Left ventricle myocardium inferior (tissue), 1 donor: ENCODE data around the gene PLRG1. TPM values are rescaled to one million over a fixed set of nuclear protein-coding genes. Genes with fewer than 3 reads are reported as not detected.

ENCODE experiments used
- DNase-seq: peaks from one replicate; pipeline ENCODE4 v3.0.0-alpha.2; 2020
- H3K27ac ChIP-seq: fragments of 200-600 bp; replicated peaks from 2 replicates; pipeline ENCODE4 v1.8.0; 2021
- H3K27me3 ChIP-seq: fragments of 200-600 bp; 2 replicates; pipeline ENCODE4 v1.8.0; 2021; ENCODE audit warnings: low read depth
- H3K36me3 ChIP-seq: fragments of 200-600 bp; 2 replicates; pipeline ENCODE4 v1.8.0; 2021
- H3K4me1 ChIP-seq: fragments of 200-600 bp; 2 replicates; pipeline ENCODE4 v1.8.0; 2021
- H3K4me3 ChIP-seq: fragments of 200-600 bp; 2 replicates; pipeline ENCODE4 v1.8.0; 2021; ENCODE audit warnings: mild to moderate bottlenecking, moderate library complexity
- H3K9me3 ChIP-seq: fragments of 200-600 bp; replicated peaks from 2 replicates; pipeline ENCODE4 v1.8.0; 2021
- intact Hi-C: fragments of 100-400 bp; cut with micrococcal nuclease; formaldehyde crosslinking; loops from one replicate; pipeline ENCODE4 v1.11.0; 2022
- total RNA-seq: library from RNA; stranded (reverse); fragmentation: NEBNext Ultra II Directional; extraction: Animal tissue kit (Norgen Biotek cat#: 25700); gene quantifications from one replicate; pipeline ENCODE4 v1.2.1, GENCODE V29; 2021
- TF ChIP-seq, protein P1 (sequence below): fragments of 200-600 bp; IDR thresholded peaks from 2 replicates; pipeline ENCODE4 v1.8.0; 2021; ENCODE audit warnings: antibody characterized with exemption, mild to moderate bottlenecking, borderline replicate concordance
- donor health status: DM: no; HTN: yes; CAD: no; lungs with severe emphysema.

The PLRG1 gene
- total RNA-seq, 1 donor from 2014 or later, result 37.8 TPM

DNA sequence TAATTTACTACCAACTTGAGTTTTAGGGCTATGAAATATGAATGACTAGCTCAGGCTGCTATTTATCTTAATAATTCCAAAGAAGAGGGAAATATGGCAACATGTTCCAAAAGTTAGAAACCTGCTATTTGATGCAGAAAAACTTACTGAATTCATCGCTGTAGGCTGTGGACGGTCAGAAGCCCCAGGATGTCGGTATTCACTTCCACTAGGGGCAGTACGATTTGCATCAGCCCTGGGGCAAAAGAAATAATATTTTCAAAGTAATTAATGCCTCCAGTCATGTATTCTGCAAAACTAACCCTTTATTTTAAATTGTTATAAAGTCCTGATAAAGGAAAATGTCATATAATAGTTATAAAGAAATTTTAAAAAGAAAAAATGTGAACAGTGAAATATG, 4.5 kb downstream of the PLRG1 start:
- peaks cover 72% of the 10 kb centered on the region for H3K36me3 ChIP-seq
- TF ChIP-seq, protein P1, sequence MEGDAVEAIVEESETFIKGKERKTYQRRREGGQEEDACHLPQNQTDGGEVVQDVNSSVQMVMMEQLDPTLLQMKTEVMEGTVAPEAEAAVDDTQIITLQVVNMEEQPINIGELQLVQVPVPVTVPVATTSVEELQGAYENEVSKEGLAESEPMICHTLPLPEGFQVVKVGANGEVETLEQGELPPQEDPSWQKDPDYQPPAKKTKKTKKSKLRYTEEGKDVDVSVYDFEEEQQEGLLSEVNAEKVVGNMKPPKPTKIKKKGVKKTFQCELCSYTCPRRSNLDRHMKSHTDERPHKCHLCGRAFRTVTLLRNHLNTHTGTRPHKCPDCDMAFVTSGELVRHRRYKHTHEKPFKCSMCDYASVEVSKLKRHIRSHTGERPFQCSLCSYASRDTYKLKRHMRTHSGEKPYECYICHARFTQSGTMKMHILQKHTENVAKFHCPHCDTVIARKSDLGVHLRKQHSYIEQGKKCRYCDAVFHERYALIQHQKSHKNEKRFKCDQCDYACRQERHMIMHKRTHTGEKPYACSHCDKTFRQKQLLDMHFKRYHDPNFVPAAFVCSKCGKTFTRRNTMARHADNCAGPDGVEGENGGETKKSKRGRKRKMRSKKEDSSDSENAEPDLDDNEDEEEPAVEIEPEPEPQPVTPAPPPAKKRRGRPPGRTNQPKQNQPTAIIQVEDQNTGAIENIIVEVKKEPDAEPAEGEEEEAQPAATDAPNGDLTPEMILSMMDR, result no peak

DNA sequence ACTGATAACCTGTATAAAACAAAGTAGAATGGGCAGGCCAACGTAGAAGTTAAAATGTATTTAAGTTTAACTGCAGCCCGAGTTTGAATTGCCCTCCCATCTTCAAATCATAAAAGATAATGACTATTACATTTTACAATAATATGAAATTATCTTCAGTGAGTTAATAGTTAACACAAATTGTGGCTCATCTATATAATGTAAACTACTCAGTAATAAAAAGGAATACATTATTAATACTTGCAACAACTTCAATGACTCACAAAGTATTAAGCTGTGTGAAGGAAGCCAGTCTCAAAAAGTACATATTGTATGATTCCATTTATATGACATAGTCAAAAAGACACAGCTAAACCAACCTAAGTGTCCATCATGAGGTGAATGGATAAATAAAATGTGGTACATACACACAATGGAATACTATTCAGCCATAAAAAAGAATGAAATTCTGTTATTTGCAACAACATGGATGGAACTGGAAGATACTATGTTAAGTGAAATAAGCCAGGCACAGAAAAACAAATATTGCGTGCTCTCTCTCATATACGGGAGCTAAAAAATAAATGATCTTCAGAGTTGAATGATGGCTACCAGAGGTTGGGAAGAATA, 7.8 kb downstream of the PLRG1 start:
- Histone ChIP-seq H3K36me3 (peaks cover 100% of the 10 kb centered on the region), H3K27ac (no peak overlapping the region), H3K27me3 (no peaks in the 10 kb centered on the region), H3K9me3 (no peaks in the 10 kb centered on the region), H3K4me3 (no peak overlapping the region), H3K4me1 (no peaks in the 10 kb centered on the region)
- TF ChIP-seq, protein P1, result no peak
- no peak for DNase-seq
- intact Hi-C loops, result no loop called here

More for the DNA sequence above, 4.5 kb downstream of the PLRG1 start:
- Histone ChIP-seq H3K27me3 (no peaks in the 10 kb centered on the region), H3K9me3 (no peaks in the 10 kb centered on the region), H3K27ac (no peak overlapping the region), H3K4me1 (peaks cover 25% of the 10 kb centered on the region), H3K4me3 (no peak overlapping the region)
- DNase-seq, result no peak
- intact Hi-C loops, result no loop called here

DNA sequence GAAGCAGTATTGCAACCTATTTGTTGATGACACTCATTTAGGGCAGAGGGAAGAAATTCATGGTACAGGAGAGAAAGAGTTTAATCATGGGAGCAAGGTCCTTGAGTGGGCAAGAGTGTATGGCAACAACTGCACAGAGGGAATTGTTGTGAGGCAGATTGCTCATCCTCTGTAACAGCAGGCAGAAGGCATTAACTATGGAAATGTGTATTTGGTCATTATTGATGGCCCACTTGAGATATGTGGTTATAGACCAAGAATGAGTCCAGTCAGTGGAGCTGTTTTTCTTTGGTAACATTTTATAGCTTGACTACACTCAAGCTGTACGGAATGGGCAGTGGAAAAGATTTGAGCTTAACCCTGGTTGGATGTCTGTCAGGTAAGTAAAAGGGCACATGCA, 15.9 kb downstream of the PLRG1 start:
- Histone ChIP-seq H3K4me3 (no peak overlapping the region), H3K9me3 (no peaks in the 10 kb centered on the region), H3K36me3 (peaks cover 43% of the 10 kb centered on the region), H3K4me1 (no peaks in the 10 kb centered on the region), H3K27ac (no peak overlapping the region), H3K27me3 (no peaks in the 10 kb centered on the region)
- TF ChIP-seq, protein P1, result no peak
- no peak for DNase-seq
- intact Hi-C loops, result no loop called here

DNA sequence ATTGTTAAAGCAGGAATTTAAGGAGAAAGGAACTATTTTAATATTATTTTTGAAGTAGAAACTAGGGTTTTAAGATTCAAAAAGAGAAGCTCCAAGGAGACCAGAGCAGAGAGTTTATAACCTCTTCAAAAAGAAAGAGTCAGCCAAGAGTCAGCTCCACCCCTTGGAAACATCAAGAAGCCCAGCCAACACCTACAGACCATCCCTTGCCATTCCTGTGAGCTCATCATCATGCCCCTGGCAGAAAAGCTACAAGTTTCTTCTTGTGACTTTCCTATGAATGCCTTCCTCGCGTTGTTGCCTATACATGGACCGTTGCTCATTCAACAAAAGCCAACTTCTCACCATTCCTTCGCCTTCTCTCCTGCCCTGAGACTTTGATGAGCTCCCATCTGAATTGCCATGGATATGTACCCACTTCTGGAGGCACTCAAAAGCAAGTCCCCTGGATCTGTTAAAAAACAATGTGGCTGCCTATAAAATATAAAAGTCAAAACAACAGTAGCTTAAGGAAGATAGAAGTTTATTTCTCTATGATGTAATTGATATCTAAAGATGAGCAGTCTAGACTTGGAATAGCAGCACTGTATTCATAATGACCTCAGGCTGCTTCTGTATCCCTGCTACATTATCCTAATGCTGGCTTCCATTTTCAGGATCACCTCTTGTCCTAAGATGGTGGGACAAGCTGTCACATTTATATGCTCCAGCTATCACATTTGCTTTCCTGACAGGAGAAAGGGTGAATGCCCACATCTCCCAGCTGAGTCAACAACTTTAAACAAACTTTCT, 20.3 kb downstream of the PLRG1 start:
- Histone ChIP-seq H3K27ac (no peak overlapping the region), H3K9me3 (no peaks in the 10 kb centered on the region), H3K36me3 (no peaks in the 10 kb centered on the region), H3K4me1 (no peaks in the 10 kb centered on the region), H3K27me3 (peaks cover 8% of the 10 kb centered on the region), H3K4me3 (no peak overlapping the region)
- TF ChIP-seq, protein P1, result no peak
- intact Hi-C loops, result no loop called here
- no peak for DNase-seq

DNA sequence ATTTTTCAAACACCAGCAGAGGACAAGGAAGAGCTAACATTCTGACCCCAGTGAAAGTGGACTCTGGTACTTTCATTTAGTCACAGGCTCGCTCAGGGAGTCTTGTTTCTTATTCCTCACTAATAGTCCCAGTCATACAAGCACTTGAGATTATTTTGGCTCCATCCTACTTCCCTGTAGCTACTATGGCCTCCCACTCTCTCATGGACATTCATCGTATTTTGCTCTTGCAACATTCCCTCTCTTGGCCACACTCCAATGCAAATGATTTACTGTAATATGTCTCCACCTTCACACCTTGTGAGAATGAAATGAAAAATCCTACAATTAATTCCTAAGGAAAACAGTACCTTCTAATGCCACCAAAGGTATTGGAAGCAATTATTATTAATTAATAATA, 21.3 kb downstream of the PLRG1 start:
- intact Hi-C loops, result no loop called here
- Histone ChIP-seq H3K4me3 (no peak overlapping the region), H3K27ac (no peak overlapping the region), H3K27me3 (peaks cover 18% of the 10 kb centered on the region), H3K4me1 (no peaks in the 10 kb centered on the region), H3K36me3 (no peaks in the 10 kb centered on the region), H3K9me3 (no peaks in the 10 kb centered on the region)
- TF ChIP-seq, protein P1, result no peak
- no peak for DNase-seq
